Thymus (tissue), 11 donors: Measurements from ENCODE around the gene ID1. TPM values are rescaled to one million over a fixed set of nuclear protein-coding genes. Genes with fewer than 3 reads are reported as not detected.

ENCODE experiments used
- DNase-seq, 9 donors: peaks; one replicate each; pipeline ENCODE4 v3.0.0-alpha.2; 2013; ENCODE audit warnings: low spot score in 9 of 9, low read depth in 6 of 9, missing footprints in 1 of 9
- H3K27ac ChIP-seq, 2 donors: one replicate each; pipeline ENCODE4 v1.5.1; 2013; ENCODE audit warnings: control low read depth in 1 of 2, low read depth in 1 of 2, low read length in 1 of 2, mild to moderate bottlenecking in 1 of 2, moderate library complexity in 1 of 2
- H3K27me3 ChIP-seq, 2 donors: one replicate each; pipeline ENCODE4 v1.5.1; 2013; ENCODE audit warnings: low read length in 1 of 2; ENCODE audit not compliant: control insufficient read depth in 2 of 2, insufficient read depth in 1 of 2
- H3K36me3 ChIP-seq, 2 donors: one replicate each; pipeline ENCODE4 v1.5.1; 2013; ENCODE audit warnings: low read length in 1 of 2, mild to moderate bottlenecking in 1 of 2, moderate library complexity in 1 of 2; ENCODE audit not compliant: control insufficient read depth in 2 of 2, insufficient read depth in 2 of 2
- H3K4me1 ChIP-seq, 2 donors: one replicate each; pipeline ENCODE4 v1.5.1; 2013; ENCODE audit warnings: low read length in 2 of 2; ENCODE audit not compliant: control insufficient read depth in 2 of 2, insufficient read depth in 2 of 2
- H3K4me3 ChIP-seq, 2 donors: one replicate each; pipeline ENCODE4 v1.5.1; 2013; ENCODE audit warnings: low read length in 2 of 2, control low read depth in 1 of 2, mild to moderate bottlenecking in 1 of 2
- H3K9me3 ChIP-seq, 2 donors: one replicate each; pipeline ENCODE4 v1.5.1; 2013; ENCODE audit warnings: low read length in 1 of 2, mild to moderate bottlenecking in 1 of 2; ENCODE audit not compliant: control insufficient read depth in 2 of 2, insufficient read depth in 1 of 2
- WGBS: extraction: QIAGEN DNeasy Blood & Tissue Kit; methylation state at CpG from one replicate; pipeline ENCODE4 v1.1.7; 2013; 5-methylcytosine and 5-hydroxymethylcytosine counted together
- polyA plus RNA-seq: library from polyadenylated mRNA; stranded (reverse); fragments of 200-250 nt; gene quantifications from one replicate; pipeline ENCODE4 v1.2.3, GENCODE V29; 2013
- total RNA-seq: library from RNA; stranded (reverse); fragments of 120-200 nt; gene quantifications from one replicate; pipeline ENCODE4 v1.2.4, GENCODE V29; 2013
- donor health status: healthy.

The ID1 gene
- total and polyA plus RNA-seq, 2 donors: 39.4 to 138 TPM

DNA sequence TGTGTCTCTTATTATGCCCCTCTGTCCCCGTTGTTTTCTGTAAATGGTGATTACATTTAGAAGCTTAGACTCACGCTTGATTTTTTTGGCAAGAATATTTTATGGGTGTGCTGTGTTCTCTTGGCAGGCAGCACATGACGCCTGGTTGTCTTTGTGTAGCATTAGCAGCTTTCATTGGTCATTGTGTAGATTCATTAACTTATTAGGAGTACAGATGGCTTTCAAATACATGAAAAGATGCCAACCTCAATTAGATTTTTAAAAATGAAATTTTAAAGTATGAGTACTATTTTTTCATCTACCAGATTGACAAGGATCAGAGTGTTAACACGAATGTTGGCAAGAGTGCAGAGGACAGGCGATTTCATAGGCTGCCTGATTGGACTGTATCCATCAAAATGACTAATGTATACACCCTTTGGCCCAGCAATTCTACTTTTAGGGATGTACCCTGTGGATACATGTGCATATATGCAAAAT lies 47.9 kb downstream of the ID1 start:
- Histone ChIP-seq H3K4me3 (no peak overlapping the region), H3K9me3 (no peaks in the 10 kb centered on the region), H3K4me1 (peaks cover 0 to 4% of the 10 kb centered on the region in 2 donors), H3K27me3 (no peaks in the 10 kb centered on the region), H3K27ac (no peak overlapping the region), H3K36me3 (no peaks in the 10 kb centered on the region)
- 94% methylated on average over 5 of the region's 5 CpGs for WGBS
- no peak for DNase-seq

DNA sequence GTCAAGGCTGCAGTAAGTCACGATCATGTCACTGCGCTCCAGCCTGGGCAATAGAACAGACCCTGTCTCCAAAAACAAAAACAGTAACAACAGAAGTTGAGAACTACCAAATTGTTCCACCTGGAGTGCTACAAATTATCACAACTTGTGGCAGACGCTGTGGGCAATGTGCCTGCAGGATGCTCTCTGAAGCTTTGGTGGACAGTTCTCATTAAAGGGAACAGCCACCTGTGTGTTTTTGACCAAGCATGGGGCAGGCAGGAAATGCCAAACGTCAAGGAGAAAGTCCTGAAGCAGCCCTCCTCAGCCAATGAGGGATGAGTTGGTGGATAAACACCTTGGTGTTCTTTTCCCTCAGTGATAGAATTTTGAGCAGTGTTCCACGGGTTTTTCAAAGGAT lies 48.5 kb downstream of the ID1 start:
- Histone ChIP-seq H3K27me3 (no peaks in the 10 kb centered on the region), H3K36me3 (no peaks in the 10 kb centered on the region), H3K4me1 (peaks cover 0 to 4% of the 10 kb centered on the region in 2 donors), H3K27ac (no peak overlapping the region), H3K9me3 (no peaks in the 10 kb centered on the region), H3K4me3 (no peak overlapping the region)
- no peak for DNase-seq
- 61% methylated on average over 5 of the region's 5 CpGs for WGBS

DNA sequence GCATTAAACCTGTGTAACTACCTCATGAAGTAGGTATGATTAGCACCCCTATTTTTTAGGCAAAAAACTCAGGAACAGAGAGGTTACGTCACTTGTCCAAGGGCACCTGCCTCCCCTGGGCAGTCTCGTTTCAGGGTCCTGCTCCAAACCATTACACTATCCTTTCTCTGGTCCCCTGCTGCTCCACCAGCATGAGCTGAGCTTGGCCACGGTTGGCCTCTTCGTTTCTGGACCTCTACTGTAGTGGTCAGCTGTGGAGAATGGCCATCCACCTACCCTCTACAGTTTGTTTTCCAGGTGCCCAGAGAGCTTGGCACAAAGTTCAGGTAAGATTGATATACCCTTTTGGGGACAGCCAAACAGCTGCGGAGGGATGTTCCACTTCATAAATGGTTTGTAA lies 49.4 kb downstream of the ID1 start:
- whole genome bisulfite sequencing: 97% methylated on average over 5 of the region's 5 CpGs
- Histone ChIP-seq H3K4me3 (no peak overlapping the region), H3K27ac (no peak overlapping the region), H3K9me3 (no peaks in the 10 kb centered on the region), H3K36me3 (no peaks in the 10 kb centered on the region), H3K27me3 (no peaks in the 10 kb centered on the region), H3K4me1 (peaks cover 0 to 4% of the 10 kb centered on the region in 2 donors)
- no peak for DNase-seq

Other genes starting within 250 kb of the ID1 start
- not detected for gene DEFB118, start 236.7 kb upstream of the ID1 start, total RNA-seq
- gene DEFB118, start 236.7 kb upstream of the ID1 start, polyA plus RNA-seq: 0.05 TPM
- not detected for gene DEFB119, start 214.7 kb upstream of the ID1 start, total RNA-seq
- gene DEFB119, start 214.7 kb upstream of the ID1 start, polyA plus RNA-seq: not detected
- gene DEFB121, start 199.1 kb upstream of the ID1 start, total RNA-seq: not detected
- not detected for gene DEFB121, start 199.1 kb upstream of the ID1 start, polyA plus RNA-seq
- not detected for gene DEFB123, start 164.7 kb upstream of the ID1 start, total RNA-seq
- gene DEFB123, start 164.7 kb upstream of the ID1 start, polyA plus RNA-seq: not detected
- gene DEFB124, start 130.2 kb upstream of the ID1 start, total RNA-seq: not detected
- gene DEFB124, start 130.2 kb upstream of the ID1 start, polyA plus RNA-seq: 0.23 TPM
- 0.99 TPM for gene REM1, start 130.0 kb upstream of the ID1 start, total RNA-seq
- gene REM1, start 130.0 kb upstream of the ID1 start, polyA plus RNA-seq: 1.2 TPM
- 23.9 TPM for gene HM13, start 90.8 kb upstream of the ID1 start, total RNA-seq
- gene HM13, start 90.8 kb upstream of the ID1 start, polyA plus RNA-seq: 87.5 TPM
- gene COX4I2, start 32.6 kb downstream of the ID1 start, total RNA-seq: 4.1 TPM
- gene COX4I2, start 32.6 kb downstream of the ID1 start, polyA plus RNA-seq: 5.4 TPM
- 120 TPM for gene BCL2L1, start 117.6 kb downstream of the ID1 start, total RNA-seq
- 58.3 TPM for gene BCL2L1, start 117.6 kb downstream of the ID1 start, polyA plus RNA-seq
- 75.6 TPM for gene TPX2, start 134.0 kb downstream of the ID1 start, total RNA-seq
- 8.2 TPM for gene TPX2, start 134.0 kb downstream of the ID1 start, polyA plus RNA-seq
- 0.66 TPM for gene MYLK2, start 214.1 kb downstream of the ID1 start, total RNA-seq
- gene MYLK2, start 214.1 kb downstream of the ID1 start, polyA plus RNA-seq: 1.4 TPM
- 4.7 TPM for gene FOXS1, start 240.3 kb downstream of the ID1 start, total RNA-seq
- gene FOXS1, start 240.3 kb downstream of the ID1 start, polyA plus RNA-seq: 1.2 TPM